Smooth muscle cell of the brain vasculature (primary cell): Measurements from ENCODE around the gene ASB7.

Experiments used
- DNase-seq: peaks from one replicate; pipeline ENCODE4 v3.0.0-alpha.2; 2012; ENCODE audit warnings: low read depth, low spot score

Gene ASB7

GRCh38 chr15:100597862-100598261 lies 4.5 kb upstream of the ASB7 start:
- no peak for DNase-seq

- DNase-seq: no peak
These were observed 3.7 kb upstream of the ASB7 start for GRCh38 chr15:100598655-100599054.

- no peak for DNase-seq
These were observed 1.2 kb upstream of the ASB7 start for GRCh38 chr15:100601163-100601562.

GRCh38 chr15:100601617-100602063 lies 749 bp upstream of the ASB7 start:
- DNase-seq: no peak

- DNase-seq: no peak
These were observed 519 bp downstream of the ASB7 start for GRCh38 chr15:100602823-100603393.

- DNase-seq: no peak
These were observed 10.2 kb downstream of the ASB7 start for GRCh38 chr15:100612539-100612938.

GRCh38 chr15:100613208-100613607 lies 10.8 kb downstream of the ASB7 start:
- no peak for DNase-seq

GRCh38 chr15:100614336-100614735 lies 11.9 kb downstream of the ASB7 start:
- DNase-seq: no peak

- DNase-seq: no peak
These were observed 12.5 kb downstream of the ASB7 start for GRCh38 chr15:100614918-100615317.

GRCh38 chr15:100615801-100616200 lies 13.4 kb downstream of the ASB7 start:
- no peak for DNase-seq

- no peak for DNase-seq
These were observed 14.3 kb downstream of the ASB7 start for GRCh38 chr15:100616700-100617099.

- DNase-seq: no peak
These were observed 20.9 kb downstream of the ASB7 start for GRCh38 chr15:100623301-100623700.

GRCh38 chr15:100627789-100628395 lies 25.5 kb downstream of the ASB7 start:
- peak; percentile 78 for DNase-seq

- DNase-seq: no peak
These were observed 26.4 kb downstream of the ASB7 start for GRCh38 chr15:100628746-100629145.

GRCh38 chr15:100631831-100632230 lies 29.4 kb downstream of the ASB7 start:
- DNase-seq: no peak

- no peak for DNase-seq
These were observed 31.3 kb downstream of the ASB7 start for GRCh38 chr15:100633763-100634075.

GRCh38 chr15:100635406-100636071 lies 33.1 kb downstream of the ASB7 start:
- no peak for DNase-seq

GRCh38 chr15:100638177-100638730 lies 35.9 kb downstream of the ASB7 start:
- DNase-seq: no peak

GRCh38 chr15:100642213-100642949 lies 40.0 kb downstream of the ASB7 start:
- DNase-seq: no peak

GRCh38 chr15:100642950-100643338 lies 40.6 kb downstream of the ASB7 start:
- no peak for DNase-seq

GRCh38 chr15:100645671-100646070 lies 43.3 kb downstream of the ASB7 start:
- no peak for DNase-seq

- DNase-seq: no peak
These were observed 46.6 kb downstream of the ASB7 start for GRCh38 chr15:100648951-100649350.
